GM18526 (cell line): ENCODE measurements around the gene CD248.

Experiments
- POLR2A ChIP-seq: IDR thresholded peaks from 3 replicates; pipeline ENCODE4 v1.6.1; 2011; ENCODE audit not compliant: insufficient read length; ENCODE audit errors: extremely low read depth

The CD248 gene

DNA sequence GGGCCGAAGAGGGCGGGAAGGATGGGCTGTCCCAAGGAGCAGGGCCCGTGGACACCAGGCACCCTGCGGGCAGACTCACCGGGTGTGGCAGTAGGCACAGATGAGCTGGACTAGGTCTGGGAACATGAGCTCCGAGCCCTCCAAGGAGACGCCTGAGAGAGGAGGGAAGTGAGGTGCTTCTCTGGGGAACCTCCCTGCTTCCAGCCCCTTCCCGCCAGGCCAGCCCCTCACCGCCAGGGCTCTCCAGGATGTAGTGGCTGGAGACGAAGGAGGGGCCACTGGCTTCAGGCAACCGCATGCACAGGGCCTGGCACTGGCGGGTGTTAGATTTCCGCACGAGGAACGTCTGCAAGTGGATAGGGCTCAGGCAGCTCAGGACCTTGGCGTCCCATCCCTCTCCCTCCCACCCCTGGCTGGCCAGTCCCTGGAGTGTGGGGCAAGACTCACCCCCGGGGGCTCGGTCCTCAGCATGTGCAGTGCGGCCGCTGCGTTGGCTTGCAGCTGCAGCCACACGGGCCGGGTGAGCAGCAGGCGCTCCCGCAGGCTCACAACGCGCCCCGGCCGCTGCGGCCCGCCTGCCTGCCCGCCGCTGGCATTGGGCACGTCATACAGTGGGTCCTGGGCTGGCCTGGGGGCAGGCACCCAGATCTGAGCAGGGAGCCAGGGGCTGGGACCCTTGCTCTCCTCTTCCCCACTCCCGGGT is 18.8 kb upstream of the CD248 start:
- TF ChIP-seq POLR2A: no peak

DNA sequence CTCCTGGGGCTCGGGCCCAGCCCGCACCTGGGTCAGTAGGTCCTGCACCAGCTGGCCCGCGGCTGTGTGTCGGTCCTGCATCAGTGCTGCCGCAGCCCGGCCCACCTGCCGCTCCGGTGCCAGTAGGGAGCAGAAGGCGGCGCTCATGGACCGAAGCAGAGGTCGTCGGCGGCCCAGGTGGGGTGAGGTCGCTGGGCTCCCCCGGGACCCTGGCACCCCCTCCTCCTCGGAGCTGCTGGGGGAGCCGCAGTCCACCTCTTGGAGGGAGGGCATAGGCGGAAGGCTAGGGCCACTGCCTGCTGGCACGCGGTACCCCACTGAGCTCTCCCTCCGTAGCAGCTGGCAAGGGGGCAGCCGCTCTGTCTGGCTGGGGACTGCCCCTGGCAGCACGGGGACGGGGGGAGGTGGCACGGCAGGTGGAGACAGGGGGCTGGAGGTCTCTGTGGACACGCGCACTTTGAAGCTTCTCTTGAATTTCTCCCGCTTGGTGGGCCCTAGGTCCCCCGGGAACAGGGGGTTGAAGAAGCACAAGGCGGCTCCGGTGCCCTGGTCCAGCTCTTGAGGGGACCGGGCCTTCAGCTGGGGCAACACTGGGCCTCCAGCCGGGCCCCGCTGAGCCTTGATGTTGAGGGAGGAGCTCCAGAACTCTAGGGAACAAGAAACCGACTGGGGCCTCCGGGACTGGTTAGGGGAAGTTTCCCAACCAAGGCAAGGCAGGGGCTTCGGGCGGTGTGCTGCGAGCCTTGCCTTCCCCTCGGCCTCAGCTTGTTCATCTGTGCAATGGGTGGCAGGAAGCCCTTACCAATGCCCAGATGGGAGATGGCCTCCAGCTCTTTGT is 18.0 kb upstream of the CD248 start:
- no peak for TF ChIP-seq POLR2A

DNA sequence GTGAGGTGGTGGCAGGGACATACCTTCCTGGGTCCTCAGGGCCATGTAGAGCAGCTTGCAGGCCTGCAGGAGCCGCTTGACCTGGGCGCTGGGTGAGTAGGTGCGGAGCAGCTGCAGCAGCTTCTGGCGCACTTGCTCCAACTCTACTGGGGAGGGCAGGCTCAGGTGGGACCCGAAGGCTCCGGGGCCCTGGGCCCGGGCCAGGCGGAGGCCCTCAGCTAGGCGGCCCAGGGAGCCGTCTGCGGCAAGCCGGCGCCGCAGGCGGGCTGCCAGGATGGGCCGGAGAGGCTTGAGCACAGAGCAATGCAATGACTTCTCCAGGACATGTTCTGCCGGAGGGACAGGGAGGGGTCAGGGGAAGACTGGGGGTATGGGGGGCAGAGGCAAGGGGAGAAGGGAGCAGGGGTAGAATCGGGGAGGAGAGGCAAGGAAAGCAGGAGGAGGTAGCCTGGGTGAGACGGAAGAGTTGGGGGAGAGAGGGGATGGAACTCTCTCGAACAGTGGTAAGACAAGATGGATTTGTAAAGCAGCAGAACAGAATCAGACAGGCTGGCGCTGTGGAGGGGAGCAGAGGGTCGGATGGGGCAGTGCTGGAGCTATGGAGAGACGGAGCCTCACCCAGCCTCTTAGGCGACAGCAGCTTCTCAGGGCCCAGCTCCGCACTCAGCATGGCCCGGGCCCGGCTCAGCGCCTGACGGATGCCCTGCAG is 17.2 kb upstream of the CD248 start:
- no peak for TF ChIP-seq POLR2A

DNA sequence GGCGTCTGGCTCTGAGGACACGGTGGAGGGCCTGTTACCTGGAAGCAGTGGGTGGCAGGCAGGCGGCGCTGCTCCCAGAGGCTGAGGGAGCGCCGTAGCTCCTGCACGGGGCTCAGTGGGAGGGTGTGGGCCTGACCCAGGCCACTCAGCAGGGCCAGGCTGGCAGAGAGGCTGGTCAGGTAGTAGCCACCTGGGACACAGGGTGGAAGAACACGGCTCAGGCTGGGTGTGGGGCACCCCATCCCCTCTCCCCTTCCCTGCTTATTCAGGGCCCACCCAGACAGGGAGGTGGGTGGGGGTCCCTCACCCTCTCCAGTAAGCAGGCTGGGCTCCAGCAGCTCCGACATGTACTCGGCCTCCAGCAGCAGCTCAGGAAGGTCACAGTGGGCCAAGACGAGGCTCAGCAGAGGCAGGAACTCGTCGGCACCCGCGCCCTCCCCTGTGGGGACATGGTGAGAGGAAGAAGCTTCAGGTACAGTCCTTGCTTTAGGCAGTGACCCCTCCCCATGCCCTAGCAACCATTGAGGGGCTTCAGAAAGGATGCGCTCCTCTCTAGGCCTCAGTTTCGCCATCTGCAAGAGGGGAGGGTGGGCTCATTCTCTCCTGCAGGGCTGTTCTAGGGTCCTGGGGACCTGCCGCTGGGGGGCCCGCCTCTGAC is 16.5 kb upstream of the CD248 start:
- TF ChIP-seq POLR2A: no peak

DNA sequence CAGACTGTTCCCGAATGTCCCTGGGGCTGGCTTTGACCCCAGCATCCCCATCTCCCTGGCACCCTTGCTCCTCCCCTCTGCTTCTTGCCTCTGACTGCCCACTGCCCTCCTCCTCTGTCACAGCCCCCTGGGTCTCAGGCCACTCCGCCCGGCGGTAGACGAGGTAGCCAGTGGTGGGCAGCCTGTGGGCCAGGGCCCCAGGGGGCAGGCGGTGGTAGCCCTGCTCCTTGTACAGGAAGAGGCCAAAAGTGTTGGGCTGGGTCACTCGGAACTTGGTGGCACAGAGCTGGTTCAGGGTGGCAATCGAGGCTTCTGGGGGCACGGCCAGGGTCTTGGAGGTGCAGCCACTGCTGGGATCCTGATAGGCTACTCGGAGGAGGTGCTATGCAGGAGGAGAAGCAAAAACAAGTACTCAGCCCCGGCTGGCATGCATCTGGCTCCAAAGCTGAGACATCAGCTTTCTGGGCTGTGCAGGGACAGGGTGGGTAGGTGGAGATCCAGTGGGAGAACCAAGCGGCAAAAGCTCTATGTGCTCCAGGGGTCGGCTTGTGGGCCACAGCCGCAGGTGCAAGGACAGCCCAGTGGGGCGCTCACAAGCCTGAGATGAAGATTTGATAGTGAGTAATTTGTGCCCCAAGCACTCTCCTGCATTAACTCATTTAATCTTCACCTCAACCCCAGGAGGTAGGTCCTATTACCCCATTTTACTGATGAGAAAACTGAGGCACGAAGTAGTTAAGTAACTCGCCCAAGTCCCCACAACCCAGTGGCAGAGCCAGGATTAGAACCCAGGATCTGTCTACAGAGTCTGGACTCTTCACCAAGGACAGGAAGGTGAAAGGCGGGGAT is 15.8 kb upstream of the CD248 start:
- TF ChIP-seq POLR2A: no peak

DNA sequence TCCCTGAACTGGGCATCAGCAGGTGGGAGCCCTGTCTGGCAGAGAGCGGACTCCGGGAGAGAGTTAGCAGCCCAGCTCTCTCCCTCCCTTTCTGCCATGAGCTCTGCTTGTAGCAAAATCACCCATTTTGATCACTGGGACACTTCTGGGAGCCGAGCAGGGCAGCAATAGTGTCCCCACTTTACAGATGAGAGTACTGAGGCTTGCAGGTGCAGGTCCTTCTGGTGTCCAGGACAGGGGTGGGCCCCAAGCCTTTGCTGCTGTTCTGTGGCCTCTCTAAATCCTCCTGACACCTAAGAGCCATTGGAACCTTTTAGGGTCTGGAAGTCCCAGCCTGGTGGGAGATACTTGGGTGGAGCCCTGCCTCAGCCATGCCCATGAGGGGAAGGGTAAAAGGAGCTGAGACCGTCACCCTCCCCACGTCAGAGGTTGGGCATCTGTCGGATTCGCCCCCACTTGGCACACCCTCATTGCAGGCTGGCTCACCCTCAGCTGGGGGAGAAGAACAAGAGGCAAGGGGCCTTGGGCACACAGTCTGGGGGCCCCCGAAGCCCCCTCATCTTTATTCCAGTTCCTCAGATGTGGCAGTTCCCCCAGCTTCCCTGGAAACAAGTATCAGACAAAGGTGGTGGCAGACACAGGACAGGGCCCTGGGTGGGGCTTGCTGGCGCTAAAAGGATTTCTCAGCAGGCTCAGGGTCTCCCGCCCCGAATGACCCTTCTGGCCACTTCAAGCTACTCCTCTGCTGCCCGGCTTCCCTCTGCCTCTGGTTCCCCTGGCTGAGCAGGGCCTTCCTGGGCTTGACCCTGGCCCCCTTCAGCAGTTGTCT is 14.9 kb upstream of the CD248 start:
- no peak for TF ChIP-seq POLR2A

DNA sequence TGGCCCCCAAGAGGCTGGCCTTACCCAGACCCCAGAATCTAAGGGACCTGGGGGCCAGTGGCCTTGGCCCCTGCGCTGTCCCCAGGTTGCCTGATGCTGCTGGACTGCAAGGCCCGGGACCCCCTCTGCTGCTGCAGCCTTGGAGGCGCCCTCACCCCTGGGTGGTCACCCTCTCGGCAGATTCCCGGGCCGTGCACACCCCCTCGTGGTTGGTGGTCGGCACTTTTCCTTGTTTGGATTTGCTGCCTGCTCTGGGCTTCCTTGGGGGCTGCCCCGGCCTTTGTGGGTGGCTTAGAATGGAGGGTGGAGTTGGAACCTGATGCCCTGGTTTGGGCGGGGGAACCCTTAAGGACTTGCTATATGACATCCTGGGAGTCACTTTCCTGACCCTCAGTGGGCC is 14.1 kb upstream of the CD248 start:
- TF ChIP-seq POLR2A: no peak

DNA sequence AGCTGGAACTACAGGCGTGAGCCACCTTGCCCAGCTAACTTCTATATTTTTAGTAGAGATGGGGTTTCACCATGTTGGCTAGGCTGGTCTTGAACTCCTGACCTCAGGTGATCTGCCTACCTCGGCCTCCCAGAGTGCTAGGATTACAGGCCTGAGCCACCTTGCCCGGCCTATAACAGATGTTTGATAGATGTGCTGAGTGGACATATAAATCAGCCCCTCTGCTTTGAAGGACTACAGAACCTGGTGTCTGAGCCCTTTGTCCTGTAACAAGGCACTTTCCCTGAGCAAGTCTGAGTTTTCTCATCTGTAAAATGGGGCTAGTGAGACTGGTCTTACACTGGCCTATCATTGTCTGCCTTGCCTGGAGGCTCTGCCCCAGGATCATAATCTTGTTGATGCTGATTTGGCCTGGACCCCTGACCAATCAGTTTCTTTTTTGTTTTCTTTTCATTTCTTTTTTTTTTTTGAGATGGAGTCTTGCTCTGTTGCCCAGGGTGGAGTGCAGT is 12.4 kb upstream of the CD248 start:
- TF ChIP-seq POLR2A: no peak

DNA sequence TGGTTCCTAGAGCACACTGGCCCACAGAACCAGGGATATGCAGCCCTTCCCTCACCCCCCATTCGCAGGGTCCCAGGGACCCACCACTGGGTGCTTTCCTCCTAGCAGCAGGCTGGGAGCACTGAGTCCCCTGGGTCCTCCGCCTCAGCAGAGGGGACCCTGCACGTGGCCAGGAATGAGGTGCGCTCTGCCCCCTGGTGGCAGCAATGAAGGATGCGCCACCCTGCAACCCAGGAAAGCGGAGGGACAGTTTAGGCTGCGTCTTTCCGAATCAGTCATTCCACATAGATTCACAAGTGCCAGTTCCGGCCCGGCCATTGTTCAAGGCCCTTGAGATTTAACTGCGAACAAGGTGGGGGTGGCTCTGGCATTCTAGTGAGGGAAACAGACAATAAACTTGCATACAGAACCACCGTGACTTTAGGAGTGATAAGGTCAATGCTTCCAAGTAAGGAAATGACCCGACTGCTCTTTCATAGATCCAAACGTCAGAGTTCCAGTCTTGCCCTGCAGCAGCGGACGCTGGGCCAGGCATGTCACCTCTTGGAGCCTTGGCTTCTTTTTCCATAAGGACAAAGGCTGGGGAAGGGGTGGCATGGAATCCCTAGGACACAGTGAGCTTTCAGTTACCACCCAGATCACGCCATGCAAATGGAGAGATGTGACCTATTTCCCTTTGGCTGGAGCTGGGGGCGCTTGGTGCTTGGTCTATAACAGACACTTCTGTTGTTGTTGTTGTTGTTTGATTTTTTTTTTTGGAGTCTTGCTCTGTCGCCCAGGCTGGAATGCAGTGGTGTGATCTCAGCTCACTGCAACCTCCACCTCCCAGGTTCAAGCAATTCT is 11.7 kb upstream of the CD248 start:
- no peak for TF ChIP-seq POLR2A

DNA sequence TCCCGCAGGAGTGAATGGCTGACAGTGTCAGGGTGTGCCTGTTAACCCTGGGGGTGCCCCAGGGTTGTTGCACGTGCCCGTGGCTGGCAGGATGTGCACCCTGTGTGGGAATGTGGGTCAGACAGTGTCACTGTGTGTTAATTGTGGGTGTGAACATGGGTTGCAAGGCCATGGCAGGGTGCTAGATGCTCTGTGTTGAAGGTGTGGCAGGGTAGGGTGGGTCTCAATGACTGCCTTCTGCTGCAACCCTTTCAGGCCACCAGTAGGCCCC is 11.1 kb upstream of the CD248 start:
- no peak for TF ChIP-seq POLR2A

DNA sequence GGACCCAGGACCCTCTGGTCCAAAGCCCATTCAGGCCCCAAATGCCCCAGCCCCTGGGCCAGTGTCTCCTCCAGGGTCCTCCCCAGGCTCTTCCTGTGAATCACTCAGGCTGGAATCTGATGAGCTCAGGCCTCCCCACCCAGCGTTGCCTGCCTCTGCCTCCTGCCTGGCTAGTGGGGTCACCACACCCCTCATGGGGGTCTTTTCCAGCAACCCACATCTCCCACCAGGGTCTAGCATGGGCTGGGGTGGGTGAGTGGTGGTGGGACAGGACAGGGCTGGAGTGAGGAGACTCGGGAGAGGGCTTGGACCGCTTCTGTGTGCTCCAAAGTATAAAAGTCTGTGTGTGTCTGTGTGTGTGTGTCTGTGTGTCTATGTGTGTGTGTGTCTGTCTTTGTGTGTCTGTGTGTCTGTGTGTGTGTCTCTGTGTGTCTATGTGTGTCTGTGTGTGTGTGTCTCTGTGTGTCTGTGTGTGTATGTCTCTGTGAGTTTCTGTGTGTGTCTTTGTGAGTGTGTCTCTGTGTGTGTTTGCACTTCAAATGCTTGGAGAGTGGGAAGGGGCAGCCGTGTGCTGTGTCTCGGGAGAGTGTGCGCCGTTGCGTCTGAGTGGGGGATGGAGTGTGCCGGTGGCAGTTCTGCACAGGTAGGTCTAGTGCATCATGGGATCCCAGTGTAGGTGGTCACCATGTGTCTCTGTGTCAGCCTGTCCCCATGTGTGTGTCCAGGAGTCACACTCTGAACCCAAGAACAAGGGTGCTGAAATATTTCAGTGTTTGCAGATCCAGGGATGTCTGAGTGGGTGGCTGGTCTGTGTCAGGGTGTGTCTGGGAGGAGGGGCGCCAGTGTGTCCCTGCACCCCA is 10.6 kb upstream of the CD248 start:
- TF ChIP-seq POLR2A: no peak
